HG02798 (cell line): Measurements from ENCODE around the gene CLDN25.
"Not testable (repeated sequence)": the region's sequence is repeated elsewhere in the genome, so short reads cannot be mapped to it uniquely, and the experiment has no call there.

Source experiments
- ATAC-seq: cut with Tn5 transposase; IDR thresholded peaks from one replicate; pipeline ENCODE4 v1.9.1; 2021; ENCODE audit warnings: mild to moderate bottlenecking; ENCODE audit not compliant: unreplicated experiment, poor library complexity

Gene CLDN25

GRCh38 chr11:113779496-113779895 is at the start of gene CLDN25:
CLDN25 (plus strand) TSS chr11:113779796; CDS start chr11:113779796, 0 bp downstream.
- ATAC-seq = no peak

GRCh38 chr11:113730887-113731726 is 48.5 kb upstream of the CLDN25 start:
- ATAC-seq = no peak

GRCh38 chr11:113732092-113732491 is 47.5 kb upstream of the CLDN25 start:
- no peak for ATAC-seq

GRCh38 chr11:113736323-113736722 is 43.3 kb upstream of the CLDN25 start:
- no peak for ATAC-seq

- no peak for ATAC-seq
Measured at GRCh38 chr11:113752932-113753331, 26.7 kb upstream of the CLDN25 start.

- ATAC-seq = no peak
Measured at GRCh38 chr11:113760241-113760640, 19.4 kb upstream of the CLDN25 start.

- ATAC-seq = not testable (repeated sequence)
Measured at GRCh38 chr11:113763040-113763439, 16.6 kb upstream of the CLDN25 start.

- ATAC-seq = no peak
Measured at GRCh38 chr11:113764527-113765219, 14.9 kb upstream of the CLDN25 start.

GRCh38 chr11:113771964-113772363 is 7.6 kb upstream of the CLDN25 start:
- ATAC-seq = no peak

GRCh38 chr11:113773092-113773415 is 6.5 kb upstream of the CLDN25 start:
- no peak for ATAC-seq

- peak; percentile 99 for ATAC-seq
Measured at GRCh38 chr11:113773416-113774173, 6.0 kb upstream of the CLDN25 start, which contains the start of gene ZW10. ZW10 (minus strand) TSS chr11:113773692; CDS start chr11:113773666, 26 bp downstream.

GRCh38 chr11:113774174-113774503 is 5.5 kb upstream of the CLDN25 start:
- no peak for ATAC-seq

GRCh38 chr11:113778111-113778910 is 1.3 kb upstream of the CLDN25 start:
- no peak for ATAC-seq

GRCh38 chr11:113781682-113782081 is 2.1 kb downstream of the CLDN25 start:
- ATAC-seq = no peak

GRCh38 chr11:113782134-113782533 is 2.5 kb downstream of the CLDN25 start:
- no peak for ATAC-seq

GRCh38 chr11:113789016-113789415 is 9.4 kb downstream of the CLDN25 start:
- ATAC-seq = not testable (repeated sequence)

- no peak for ATAC-seq
Measured at GRCh38 chr11:113789675-113790320, 10.2 kb downstream of the CLDN25 start.

GRCh38 chr11:113796663-113797259 is 17.2 kb downstream of the CLDN25 start:
- ATAC-seq = peak; percentile 73

- no peak for ATAC-seq
Measured at GRCh38 chr11:113802621-113803020, 23.0 kb downstream of the CLDN25 start.
